HG03575 (cell line): ENCODE results near the gene POLR3E.
"Not testable (repeated sequence)": the region's sequence is repeated elsewhere in the genome, so short reads cannot be mapped to it uniquely, and the experiment has no call there.

ENCODE experiments used
- ATAC-seq: cut with Tn5 transposase; IDR thresholded peaks from one replicate; pipeline ENCODE4 v1.9.1; 2021; ENCODE audit not compliant: unreplicated experiment, insufficient number of reproducible peaks, low FRiP score; ENCODE audit errors: extremely low read depth

Gene POLR3E

GRCh38 chr16:22325598-22326368 is 28.6 kb downstream of the POLR3E start:
- ATAC-seq: no peak

- no peak for ATAC-seq
Measured at GRCh38 chr16:22326369-22326652, 29.1 kb downstream of the POLR3E start.

DNA sequence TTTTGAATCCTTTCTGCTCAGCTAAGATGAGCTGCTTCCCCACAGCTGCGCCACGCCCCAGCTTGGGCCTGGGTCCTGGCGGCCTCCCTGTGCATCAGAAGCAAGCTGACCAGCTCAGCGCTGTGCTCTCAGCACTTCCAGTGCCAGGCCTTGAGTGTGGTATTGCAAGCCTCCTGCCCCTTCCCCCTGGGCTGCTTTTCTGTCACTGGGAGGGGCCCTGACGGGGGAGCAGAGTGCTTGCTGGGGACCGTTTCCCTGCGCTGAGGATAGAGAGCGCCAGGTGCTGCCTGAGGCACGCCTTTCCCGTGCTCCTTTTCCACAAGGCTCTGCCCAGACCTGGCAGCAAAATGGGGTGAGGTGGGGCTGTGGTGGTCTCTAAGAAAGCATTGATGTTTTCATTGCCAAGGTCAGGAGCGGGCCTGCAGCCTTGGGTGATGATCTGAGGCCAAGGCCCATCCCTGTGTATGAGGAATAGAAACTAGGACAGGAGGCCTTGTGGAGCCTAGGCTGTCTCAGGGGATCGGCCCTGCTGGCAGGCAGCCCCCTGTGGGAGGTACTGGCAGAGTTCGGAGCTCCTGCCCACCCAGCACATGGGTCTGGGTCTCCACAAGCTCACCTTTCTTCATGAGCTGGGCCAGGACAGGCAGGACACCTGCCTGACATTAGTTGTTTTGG is 29.7 kb downstream of the POLR3E start:
- no peak for ATAC-seq

DNA sequence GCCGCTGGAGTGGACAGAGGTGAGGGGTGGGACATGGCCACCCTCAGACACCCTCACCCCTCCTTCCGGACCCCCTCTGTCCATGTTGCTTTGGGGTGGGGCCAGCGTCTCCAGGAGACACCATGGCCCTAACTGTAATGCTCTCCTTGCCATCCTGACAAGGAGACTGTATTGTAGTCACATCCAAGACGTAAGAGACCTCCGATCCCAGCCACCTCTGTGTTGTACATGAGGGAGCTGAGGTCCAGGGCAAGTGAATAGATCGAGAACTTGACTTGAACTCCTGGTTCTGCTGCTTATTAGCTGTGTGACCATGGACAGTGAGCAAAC is 30.2 kb downstream of the POLR3E start:
- no peak for ATAC-seq

DNA sequence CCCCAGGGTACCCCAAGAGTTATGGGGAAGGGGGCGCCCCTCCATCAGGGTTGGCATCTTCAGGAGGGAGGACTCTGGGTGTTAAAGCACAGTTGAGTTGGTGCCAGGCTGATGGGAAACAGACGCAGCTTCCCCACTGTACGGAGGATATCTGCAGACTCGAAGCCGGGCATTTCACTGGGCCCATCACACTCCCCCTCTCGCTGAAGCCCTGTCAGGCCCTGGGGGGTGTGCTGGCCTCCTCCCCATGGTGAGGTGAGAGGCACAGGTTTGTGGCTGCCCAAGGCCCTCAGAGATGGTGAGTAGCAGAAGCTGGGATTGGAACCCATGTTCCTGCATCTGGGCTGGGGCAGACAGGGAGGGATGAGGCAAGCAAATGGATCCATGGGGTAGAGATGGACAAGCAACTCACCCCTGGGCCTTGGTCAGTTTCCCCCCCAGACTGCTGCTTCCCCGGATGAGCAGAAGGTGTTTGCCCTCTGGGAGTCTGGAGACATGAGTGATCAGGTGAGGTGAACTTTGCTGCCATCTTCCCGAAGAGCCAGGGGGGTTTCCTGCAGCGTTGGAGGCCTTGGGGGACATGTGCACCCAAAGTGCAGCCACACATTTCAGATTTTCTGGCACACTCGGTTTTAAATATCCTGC is 31.0 kb downstream of the POLR3E start:
- no peak for ATAC-seq

- ATAC-seq: no peak
Measured at GRCh38 chr16:22329199-22329695, 32.0 kb downstream of the POLR3E start.

DNA sequence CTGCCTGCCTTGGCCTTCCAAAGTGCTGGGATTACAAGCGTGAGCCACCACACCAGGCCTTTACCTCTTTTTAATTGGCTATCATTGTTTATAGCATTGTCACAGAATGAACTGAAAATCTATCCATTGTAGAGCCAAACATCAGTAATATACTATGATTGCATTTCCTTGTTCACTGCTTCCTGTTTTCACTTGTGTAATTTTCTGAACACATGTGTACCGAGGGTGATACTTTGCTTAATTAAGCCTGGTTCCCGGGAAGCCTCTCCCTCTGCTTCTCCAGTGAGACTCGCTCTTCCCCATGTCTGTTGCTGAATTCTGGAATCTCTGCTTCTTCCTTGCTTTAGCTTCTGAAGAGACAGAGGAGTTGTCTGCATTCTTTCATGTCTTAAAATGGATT is 33.1 kb downstream of the POLR3E start:
- no peak for ATAC-seq

- ATAC-seq: no peak
Measured at GRCh38 chr16:22333457-22333994, 36.3 kb downstream of the POLR3E start.

GRCh38 chr16:22335668-22336246 is 38.5 kb downstream of the POLR3E start:
- ATAC-seq: no peak

GRCh38 chr16:22336581-22336980 is 39.4 kb downstream of the POLR3E start:
- ATAC-seq: no peak

DNA sequence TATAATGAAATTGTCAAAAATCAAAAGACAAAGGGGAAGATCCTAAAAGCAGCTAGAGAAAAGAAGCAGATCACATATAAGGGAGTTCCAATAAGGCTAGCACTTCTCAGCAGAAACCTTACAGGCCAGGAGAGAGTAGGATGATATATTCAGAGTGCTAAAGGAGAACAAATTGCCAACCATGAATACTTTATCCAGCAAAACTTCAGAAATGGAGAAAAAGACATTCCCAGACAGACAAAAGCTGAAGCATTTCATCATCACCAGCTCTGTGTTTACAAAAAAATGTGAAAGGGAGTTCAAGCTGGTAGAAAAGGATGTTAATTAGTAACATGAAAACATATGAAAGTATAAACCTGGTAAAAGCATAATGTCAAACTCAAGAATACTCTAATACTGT is 39.8 kb downstream of the POLR3E start:
- ATAC-seq: no peak

GRCh38 chr16:22337849-22338635 is 40.8 kb downstream of the POLR3E start:
- ATAC-seq: no peak

DNA sequence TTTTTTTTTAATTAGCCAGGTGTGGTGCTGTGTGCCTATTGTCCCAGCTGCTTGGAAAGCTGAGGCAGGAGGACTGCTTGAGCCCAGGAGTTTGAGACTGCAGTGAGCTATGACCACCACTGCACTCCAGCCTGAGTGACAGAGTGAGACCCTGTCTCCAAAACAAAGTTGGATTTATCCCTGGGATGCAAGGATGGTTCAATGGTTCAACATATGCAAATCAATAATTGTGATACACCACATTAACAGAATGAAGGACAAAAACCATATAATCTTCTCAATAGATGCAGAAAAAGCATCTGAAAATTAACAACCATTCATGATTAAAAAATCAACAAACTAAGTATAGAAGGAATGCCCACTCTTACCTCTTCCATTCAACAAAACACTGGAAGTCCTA is 43.7 kb downstream of the POLR3E start:
- no peak for ATAC-seq

GRCh38 chr16:22342082-22342481 is 44.9 kb downstream of the POLR3E start:
- ATAC-seq: no peak

GRCh38 chr16:22346483-22346882 is 49.3 kb downstream of the POLR3E start:
- no peak for ATAC-seq

GRCh38 chr16:22347100-22347820 is 50.1 kb downstream of the POLR3E start:
- no peak for ATAC-seq

GRCh38 chr16:22348291-22348690 is 51.1 kb downstream of the POLR3E start:
- ATAC-seq: no peak

DNA sequence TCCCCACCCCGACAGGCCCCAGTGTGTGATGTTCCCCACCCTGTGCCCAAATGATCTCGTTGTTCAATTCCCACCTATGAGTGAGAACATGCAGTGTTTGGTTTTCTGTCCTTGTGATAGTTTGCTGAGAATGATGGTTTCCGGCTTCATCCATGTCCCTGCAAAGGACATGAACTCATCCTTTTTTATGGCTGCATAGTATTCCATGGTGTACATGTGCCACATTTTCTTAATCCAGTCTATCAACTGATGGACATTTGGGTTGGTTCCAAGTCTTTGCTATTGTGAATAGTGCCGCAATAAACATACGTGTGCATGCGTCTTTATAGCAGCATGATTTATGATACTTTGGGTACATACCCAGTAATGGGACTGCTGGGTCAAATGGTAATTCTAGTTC is 53.8 kb downstream of the POLR3E start:
- not testable (repeated sequence) for ATAC-seq
